GM12865 (cell line): ENCODE measurements around the gene KCNE1.
"Not testable (repeated sequence)": the region's sequence is repeated elsewhere in the genome, so short reads cannot be mapped to it uniquely, and the experiment has no call there.

Source experiments
- DNase-seq: peaks from one replicate; pipeline ENCODE4 v3.0.0; 2010; ENCODE audit warnings: low read depth
- H3K4me3 ChIP-seq: 2 replicates; pipeline ENCODE4 v1.5.1; 2011; ENCODE audit warnings: mild to moderate bottlenecking, low read depth, low read length, control low read depth
- CTCF ChIP-seq: IDR thresholded peaks from 2 replicates; pipeline ENCODE4 v1.5.1; 2011; ENCODE audit warnings: low read length, control low read depth, low read depth, inconsistent platforms; ENCODE audit not compliant: insufficient read depth; ENCODE audit errors: missing control alignments

Gene KCNE1

GRCh38 chr21:34502480-34503106 lies 9.4 kb downstream of the KCNE1 start:
- TF ChIP-seq CTCF: no peak
- DNase-seq: no peak

GRCh38 chr21:34501716-34502115 lies 10.3 kb downstream of the KCNE1 start:
- no peak for DNase-seq
- no peak overlapping the region for H3K4me3 ChIP-seq
- TF ChIP-seq CTCF: no peak

More at GRCh38 chr21:34502480-34503106, 9.4 kb downstream of the KCNE1 start:
- H3K4me3 ChIP-seq: no peak overlapping the region

GRCh38 chr21:34500191-34500590 lies 11.8 kb downstream of the KCNE1 start:
- TF ChIP-seq CTCF: no peak
- DNase-seq: no peak
- H3K4me3 ChIP-seq: no peak overlapping the region

- no peak overlapping the region for H3K4me3 ChIP-seq
- TF ChIP-seq CTCF: no peak
- no peak for DNase-seq
Observed at GRCh38 chr21:34499116-34499515, 12.9 kb downstream of the KCNE1 start.

GRCh38 chr21:34498623-34499022 lies 13.4 kb downstream of the KCNE1 start:
- DNase-seq: no peak
- TF ChIP-seq CTCF: no peak
- H3K4me3 ChIP-seq: no peak overlapping the region

- not testable (repeated sequence) for H3K4me3 ChIP-seq
Observed at GRCh38 chr21:34483854-34484253, 28.2 kb downstream of the KCNE1 start.

GRCh38 chr21:34483435-34483834 lies 28.6 kb downstream of the KCNE1 start:
- H3K4me3 ChIP-seq, DNase-seq: not testable (repeated sequence)

More at GRCh38 chr21:34483854-34484253, 28.2 kb downstream of the KCNE1 start:
- DNase-seq: not testable (repeated sequence)

- not testable (repeated sequence) for H3K4me3 ChIP-seq, DNase-seq
Observed at GRCh38 chr21:34467333-34467732, 44.7 kb downstream of the KCNE1 start.

GRCh38 chr21:34459426-34459825 lies 52.6 kb downstream of the KCNE1 start:
- DNase-seq, H3K4me3 ChIP-seq: not testable (repeated sequence)

- DNase-seq, H3K4me3 ChIP-seq: not testable (repeated sequence)
Observed at GRCh38 chr21:34458266-34458665, 53.7 kb downstream of the KCNE1 start.

- H3K4me3 ChIP-seq, DNase-seq: not testable (repeated sequence)
Observed at GRCh38 chr21:34456180-34456579, 55.8 kb downstream of the KCNE1 start.

- H3K4me3 ChIP-seq, DNase-seq: not testable (repeated sequence)
Observed at GRCh38 chr21:34455628-34456027, 56.4 kb downstream of the KCNE1 start.

- H3K4me3 ChIP-seq, DNase-seq: not testable (repeated sequence)
Observed at GRCh38 chr21:34447018-34447417, 65.0 kb downstream of the KCNE1 start.
